ENCODE data around the gene RNPEPL1.

RNPEPL1 gene

GRCh38 chr2:240568678-240569522 is 616 bp downstream of the RNPEPL1 start:
- TF ChIP-seq, protein P1, sequence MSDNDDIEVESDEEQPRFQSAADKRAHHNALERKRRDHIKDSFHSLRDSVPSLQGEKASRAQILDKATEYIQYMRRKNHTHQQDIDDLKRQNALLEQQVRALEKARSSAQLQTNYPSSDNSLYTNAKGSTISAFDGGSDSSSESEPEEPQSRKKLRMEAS (IDR thresholded peaks at IDR 0.05; ENCODE audit: low read depth, low read length): no peak
- DNase-seq (ENCODE audit: low read depth): peak; percentile 73

DNA sequence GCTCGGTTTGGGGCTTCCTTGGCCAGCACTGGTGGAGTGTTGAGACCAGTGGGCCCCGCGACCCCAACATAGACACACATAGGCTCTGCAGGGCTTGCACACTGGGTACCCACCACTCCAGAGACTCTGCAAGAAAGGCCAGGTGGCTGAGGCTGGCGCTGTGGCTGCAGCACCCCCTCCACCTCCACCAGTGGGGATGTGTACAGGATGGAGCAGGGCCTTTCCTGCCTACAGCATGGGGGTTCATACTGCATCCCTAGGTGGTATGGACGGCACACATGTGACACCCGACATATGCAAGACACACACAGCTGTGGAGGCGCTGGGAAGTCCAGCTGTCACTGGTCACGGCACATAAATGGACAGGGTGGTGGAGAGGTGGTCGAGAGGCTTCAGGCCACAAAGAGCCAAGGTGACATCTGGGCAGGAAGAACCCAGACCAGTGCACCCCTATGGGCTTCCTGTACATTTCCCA is 1.3 kb downstream of the RNPEPL1 start:
- TF ChIP-seq CTCF (IDR thresholded peaks at IDR 0.05; ENCODE audit: low read depth, low read length): no peak
- TF ChIP-seq, protein P1 (IDR thresholded peaks at IDR 0.05; ENCODE audit: low read depth, low read length): no peak
- TF ChIP-seq POLR2A (IDR thresholded peaks at IDR 0.05; ENCODE audit: extremely low read depth, insufficient read length): no peak
- no peak for TF ChIP-seq MYC (IDR thresholded peaks at IDR 0.05; ENCODE audit: low read depth, low read length)
- no peak overlapping the region for H3K4me3 ChIP-seq (ENCODE audit: low read depth, low read length)
- DNase-seq (ENCODE audit: low read depth): no peak

More at GRCh38 chr2:240568678-240569522, 616 bp downstream of the RNPEPL1 start:
- peak overlapping the region; percentile 42 for H3K4me3 ChIP-seq (ENCODE audit: low read depth, low read length)

DNA sequence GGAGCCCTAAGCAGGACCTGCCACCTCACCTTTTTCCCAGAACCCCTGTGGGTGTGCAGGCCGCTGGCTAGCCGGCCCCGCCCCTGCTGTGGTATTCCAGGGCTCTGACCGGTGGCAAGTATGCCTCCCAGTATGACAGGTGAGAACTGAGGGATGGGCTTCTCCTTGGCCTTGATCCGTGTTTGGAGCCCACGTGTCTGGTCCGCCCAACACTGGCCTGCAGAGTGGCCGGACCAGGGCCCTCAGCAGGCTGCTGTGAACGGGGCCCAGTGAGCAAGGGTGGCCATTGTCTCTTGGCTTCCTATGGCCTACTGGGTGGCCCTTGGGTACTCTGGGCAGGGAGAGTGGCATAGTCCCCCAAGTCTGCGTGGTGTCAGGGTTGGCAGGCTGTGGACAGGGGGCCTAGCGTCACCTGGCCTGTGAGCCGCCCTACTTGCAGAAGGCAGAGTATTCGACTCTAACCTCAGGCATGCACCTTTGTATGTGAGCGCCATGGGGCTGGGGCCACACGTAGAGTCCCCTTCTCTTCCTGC is 1.8 kb downstream of the RNPEPL1 start:
- H3K4me3 ChIP-seq (ENCODE audit: low read depth, low read length): no peak overlapping the region
- TF ChIP-seq MYC (IDR thresholded peaks at IDR 0.05; ENCODE audit: low read depth, low read length) (no peak), POLR2A (IDR thresholded peaks at IDR 0.05; ENCODE audit: extremely low read depth, insufficient read length) (no peak)
- DNase-seq (ENCODE audit: low read depth): no peak

GRCh38 chr2:240570531-240571313 is 2.4 kb downstream of the RNPEPL1 start:
- TF ChIP-seq, protein P1 (IDR thresholded peaks at IDR 0.05; ENCODE audit: low read depth, low read length): no peak
- TF ChIP-seq MYC (IDR thresholded peaks at IDR 0.05; ENCODE audit: low read depth, low read length): no peak
- no peak for TF ChIP-seq POLR2A (IDR thresholded peaks at IDR 0.05; ENCODE audit: extremely low read depth, insufficient read length)
- H3K4me3 ChIP-seq (ENCODE audit: low read depth, low read length): no peak overlapping the region
- DNase-seq (ENCODE audit: low read depth): no peak

- DNase-seq (ENCODE audit: low read depth): no peak
- H3K4me3 ChIP-seq (ENCODE audit: low read depth, low read length): no peak overlapping the region
- TF ChIP-seq MYC (IDR thresholded peaks at IDR 0.05; ENCODE audit: low read depth, low read length) (no peak), POLR2A (IDR thresholded peaks at IDR 0.05; ENCODE audit: extremely low read depth, insufficient read length) (no peak), CTCF (IDR thresholded peaks at IDR 0.05; ENCODE audit: low read depth, low read length) (no peak)
- TF ChIP-seq, protein P1 (IDR thresholded peaks at IDR 0.05; ENCODE audit: low read depth, low read length): no peak
Observed at GRCh38 chr2:240571314-240571973, 3.2 kb downstream of the RNPEPL1 start.

GRCh38 chr2:240572141-240573031 is 4.1 kb downstream of the RNPEPL1 start:
- H3K4me3 ChIP-seq (ENCODE audit: low read depth, low read length): no peak overlapping the region
- DNase-seq (ENCODE audit: low read depth): no peak
- no peak for TF ChIP-seq POLR2A (IDR thresholded peaks at IDR 0.05; ENCODE audit: extremely low read depth, insufficient read length)
- TF ChIP-seq, protein P1 (IDR thresholded peaks at IDR 0.05; ENCODE audit: low read depth, low read length): no peak
- TF ChIP-seq MYC (IDR thresholded peaks at IDR 0.05; ENCODE audit: low read depth, low read length): no peak

Measured in NB4 (cell line).